Esophagus muscularis mucosa (tissue), 3 donors: Measurements from ENCODE around the gene ZNF222.

ENCODE experiments used
- CTCF ChIP-seq, 3 experiments: fragments of 200-600 bp in 2 of 3; fragments of 450-650 bp in 1 of 3; sonication (generic) in 2 of 3; IDR thresholded peaks; one replicate each; pipeline ENCODE4 v1.5.1; 2017 to 2019; ENCODE audit warnings: antibody characterized with exemption in 3 of 3, mild to moderate bottlenecking in 2 of 3, moderate library complexity in 1 of 3
- EP300 ChIP-seq: sonication (generic); formaldehyde crosslinking; IDR thresholded peaks from one replicate; pipeline ENCODE4 v1.6.1; 2017; ENCODE audit warnings: antibody characterized with exemption

- no peak for TF ChIP-seq CTCF (IDR thresholded peaks at IDR 0.05)
- TF ChIP-seq EP300, result no peak
Measured at GRCh38 chr19:44072543-44073401, 47.6 kb downstream of the ZNF222 start.
